RCC 7860 (cell line): ENCODE measurements around the gene IPO11.
A peak's percentile ranks its signal among the peaks of the same experiment; 100 is the strongest.
"Not testable (repeated sequence)": the region's sequence is repeated elsewhere in the genome, so short reads cannot be mapped to it uniquely, and the experiment has no call there.

Experiments
- DNase-seq: peaks from one replicate; pipeline ENCODE4 v3.0.0-alpha.2; 2015; ENCODE audit warnings: low spot score
- FAIRE-seq: peaks from 2 replicates; lab custom pipeline; 2012; peaks lifted over from hg19 to GRCh38; lab: Jason Lieb, UNC

The IPO11 gene

DNA sequence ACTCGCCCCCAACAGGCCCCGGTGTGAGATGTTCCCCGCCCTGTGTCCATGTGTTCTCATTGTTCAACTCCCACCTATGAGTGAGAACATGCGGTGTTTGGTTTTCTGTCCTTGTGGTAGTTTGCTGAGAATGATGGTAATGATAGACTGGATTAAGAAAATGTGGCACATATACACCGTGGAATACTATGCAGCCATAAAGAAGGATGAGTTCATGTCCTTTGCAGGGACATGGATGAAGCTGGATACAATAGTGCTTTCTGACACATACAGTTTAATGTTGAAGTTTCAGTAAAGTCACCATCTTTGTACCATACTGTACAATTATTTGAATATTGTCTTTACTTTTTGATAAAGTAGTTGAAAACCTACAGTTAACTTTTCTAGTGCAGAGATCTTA, 96.2 kb downstream of the IPO11 start:
- FAIRE-seq, DNase-seq: not testable (repeated sequence)

GRCh38 chr5:62509806-62510205, 97.2 kb downstream of the IPO11 start:
- no peak for FAIRE-seq
- DNase-seq: no peak

- not testable (repeated sequence) for DNase-seq, FAIRE-seq
Observed at GRCh38 chr5:62513085-62513484, 100.5 kb downstream of the IPO11 start.

DNA sequence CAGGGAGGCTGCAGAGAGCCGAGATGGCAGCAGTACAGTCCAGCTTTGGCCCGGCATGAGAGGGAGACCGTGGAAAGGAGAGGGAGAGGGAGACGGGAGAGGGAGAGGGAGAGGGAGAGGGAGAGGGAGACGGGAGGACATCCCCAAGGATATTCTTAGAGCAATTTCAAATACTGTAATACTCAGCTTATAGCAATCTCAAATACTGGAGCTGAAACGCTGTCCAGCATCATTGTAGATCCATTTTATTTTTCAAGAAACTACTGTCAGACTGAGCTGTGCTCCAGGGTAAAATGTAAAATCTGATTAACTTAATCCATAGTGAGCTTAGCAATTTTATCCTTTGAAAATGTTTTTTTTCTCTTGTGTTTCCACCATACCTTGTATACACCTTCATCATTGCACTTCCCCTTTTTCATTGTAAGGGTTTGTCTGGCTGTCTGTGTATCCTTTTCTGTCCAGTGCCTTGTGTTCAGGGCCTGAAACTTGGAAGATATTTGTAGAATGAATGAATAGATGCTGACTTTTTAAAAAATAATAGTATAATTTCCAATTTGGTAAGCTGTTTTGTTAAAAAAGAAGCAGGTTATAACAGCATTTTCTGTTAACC, 102.1 kb downstream of the IPO11 start:
- FAIRE-seq: no peak
- no peak for DNase-seq

GRCh38 chr5:62520812-62521211, 108.2 kb downstream of the IPO11 start:
- not testable (repeated sequence) for FAIRE-seq

GRCh38 chr5:62521319-62521718, 108.8 kb downstream of the IPO11 start:
- no peak for DNase-seq

More at GRCh38 chr5:62520812-62521211, 108.2 kb downstream of the IPO11 start:
- DNase-seq: not testable (repeated sequence)

DNA sequence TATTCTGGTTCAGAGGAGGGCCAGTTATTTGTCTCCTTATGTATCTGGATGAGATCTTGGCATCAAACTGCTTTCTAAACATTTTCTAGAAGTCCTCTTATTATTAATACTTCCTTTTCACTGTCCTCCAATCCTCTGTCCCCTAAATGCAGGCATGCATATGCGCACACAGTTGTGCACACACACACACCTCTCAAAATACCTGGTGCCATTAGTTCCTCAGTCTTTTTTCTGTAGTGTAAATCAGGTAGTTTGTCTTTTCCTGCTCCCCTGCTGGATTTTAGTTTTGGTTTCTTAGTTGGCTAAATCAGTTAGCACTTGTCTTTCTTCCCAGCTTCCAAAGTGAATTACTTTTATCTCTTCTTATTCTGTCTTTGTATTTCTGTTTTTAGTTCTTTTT, 110.2 kb downstream of the IPO11 start:
- DNase-seq: no peak
- FAIRE-seq: no peak

More at GRCh38 chr5:62521319-62521718, 108.8 kb downstream of the IPO11 start:
- no peak for FAIRE-seq

DNA sequence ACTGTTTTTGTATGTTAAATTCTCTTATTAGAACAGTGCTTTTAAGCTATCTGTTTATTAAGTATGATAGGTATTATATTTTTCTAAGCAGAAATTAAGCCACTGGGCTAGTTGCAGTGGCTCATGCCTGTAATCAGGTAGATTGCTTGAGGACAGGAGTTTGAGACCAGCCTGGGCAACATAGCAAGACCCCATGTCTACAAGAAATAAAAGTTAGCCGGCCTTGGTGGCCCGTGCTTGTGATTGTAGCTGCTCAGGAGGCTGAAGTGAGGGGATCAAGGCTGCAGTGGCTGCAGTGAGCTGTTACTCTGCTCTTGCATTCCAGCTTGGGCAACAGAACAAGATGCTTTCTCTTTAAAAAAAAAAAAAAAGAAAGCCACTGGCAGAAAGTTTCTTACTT, 121.0 kb downstream of the IPO11 start:
- no peak for FAIRE-seq
- DNase-seq: no peak

DNA sequence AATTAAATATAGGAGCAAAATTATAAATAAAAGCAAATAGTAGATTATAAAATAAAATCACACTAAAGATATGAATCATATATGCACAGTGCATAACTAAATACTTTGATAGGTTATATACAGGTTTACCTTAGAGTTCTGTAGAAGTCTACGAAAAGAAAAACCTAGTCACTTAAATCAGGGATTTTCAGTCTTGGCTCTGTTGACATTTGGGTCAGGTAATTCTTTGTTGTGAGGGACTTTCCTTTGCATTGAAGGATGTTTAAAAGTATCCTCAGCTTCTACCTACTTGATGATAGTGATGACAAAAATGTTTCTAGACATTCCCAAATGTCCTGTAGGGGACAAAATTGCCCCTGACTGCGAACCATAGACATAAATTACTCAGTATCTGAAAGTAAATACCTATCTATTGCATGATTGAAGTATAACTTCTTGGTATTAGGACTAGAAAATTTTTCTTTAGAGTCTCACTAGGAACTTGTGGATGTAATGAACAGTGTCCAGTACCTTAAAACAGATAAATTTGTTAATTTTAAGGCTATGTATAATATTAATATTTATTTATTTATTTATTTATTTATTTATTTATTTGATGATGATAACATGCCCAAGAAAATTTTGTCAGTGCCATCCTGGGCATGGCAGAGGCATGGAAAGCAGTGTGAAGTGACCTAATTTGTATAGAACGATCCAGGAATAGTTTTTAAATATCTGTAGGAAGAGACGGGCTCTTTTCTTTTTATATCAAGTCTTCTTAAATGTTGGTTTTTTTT, 122.1 kb downstream of the IPO11 start:
- no peak for FAIRE-seq
- DNase-seq: no peak

DNA sequence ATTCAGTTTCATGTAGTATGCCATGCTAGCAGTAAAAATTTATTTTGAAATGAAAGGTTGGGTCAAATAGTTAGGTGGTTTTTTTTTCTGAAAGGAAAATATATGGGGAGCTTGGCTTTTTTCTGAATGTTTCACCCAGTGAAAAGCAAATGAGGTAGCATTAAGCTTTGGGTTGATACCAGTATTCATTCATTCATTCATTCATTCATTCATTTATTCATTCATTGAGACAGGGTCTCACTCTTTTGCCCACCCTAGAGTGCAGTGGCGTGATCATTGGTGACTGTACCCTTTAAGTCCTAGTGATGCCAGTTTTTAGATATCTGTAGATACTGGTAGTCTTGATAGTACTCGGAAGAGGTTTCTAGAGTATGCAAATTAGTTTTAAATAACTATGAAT, 123.7 kb downstream of the IPO11 start:
- DNase-seq: no peak
- FAIRE-seq: no peak

DNA sequence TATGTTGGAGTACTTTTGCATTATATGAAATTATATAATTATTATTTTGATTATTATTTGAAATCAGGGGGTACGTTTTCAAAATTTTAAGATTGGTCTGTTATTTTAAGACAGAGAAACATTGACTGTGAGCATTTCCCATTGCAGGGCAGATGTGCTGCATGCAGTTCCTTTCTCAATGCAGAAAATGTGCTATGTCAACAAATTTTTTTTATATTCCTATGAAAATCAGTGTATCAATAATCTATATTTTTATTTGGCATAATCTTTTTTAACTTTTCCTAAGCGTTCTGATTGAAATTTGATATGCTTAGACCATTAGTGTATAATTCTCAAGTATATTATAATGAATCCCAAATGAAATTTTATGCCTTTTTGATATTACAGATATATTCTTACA, 124.2 kb downstream of the IPO11 start:
- no peak for FAIRE-seq

DNA sequence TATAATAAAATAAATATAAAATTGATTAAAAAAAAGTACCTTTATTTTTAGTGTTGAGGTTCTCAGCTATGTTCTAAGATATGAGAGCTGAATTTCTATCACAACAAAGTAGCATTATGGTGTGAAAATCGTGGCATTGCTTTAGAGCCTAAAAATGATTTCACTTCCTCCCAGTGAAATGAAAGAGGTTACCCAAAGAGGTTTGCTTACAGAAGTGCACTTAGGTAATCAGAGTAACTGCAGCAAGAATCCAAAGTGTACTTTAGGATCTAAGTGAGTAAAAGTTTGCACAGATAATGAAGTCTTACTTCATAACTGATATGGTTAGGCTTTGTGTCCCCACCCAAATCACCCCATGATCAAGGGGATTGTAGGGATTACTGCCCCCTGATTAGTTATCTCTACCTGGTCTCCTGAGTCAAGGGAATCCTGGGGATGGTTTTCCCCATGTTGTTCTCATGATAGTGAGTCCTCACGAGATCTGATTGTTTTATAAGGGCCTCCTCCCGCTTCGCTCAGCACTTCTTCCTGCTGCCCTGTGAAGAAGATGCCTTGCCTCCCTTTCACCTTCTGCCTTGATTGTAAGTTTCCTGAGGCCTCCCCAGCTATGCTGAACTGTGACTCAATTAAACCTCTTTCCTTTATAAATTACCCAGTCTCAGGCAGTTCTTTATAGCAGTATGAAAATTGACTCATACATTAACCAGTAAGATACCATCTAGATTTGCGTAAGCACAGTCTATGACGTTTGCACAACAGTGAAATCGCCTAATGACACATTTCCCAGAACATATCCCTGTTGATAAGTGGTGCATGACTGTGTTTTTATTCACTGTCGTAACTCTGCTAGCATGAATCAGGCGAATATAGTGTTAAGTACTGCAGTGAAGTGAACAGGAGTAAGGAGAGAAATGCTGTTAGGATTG, 125.7 kb downstream of the IPO11 start:
- peak; percentile 24 for DNase-seq
- no peak for FAIRE-seq

More for the DNA sequence above, 124.2 kb downstream of the IPO11 start:
- DNase-seq: no peak

GRCh38 chr5:62542720-62543119, 130.2 kb downstream of the IPO11 start:
- no peak for FAIRE-seq
- no peak for DNase-seq

DNA sequence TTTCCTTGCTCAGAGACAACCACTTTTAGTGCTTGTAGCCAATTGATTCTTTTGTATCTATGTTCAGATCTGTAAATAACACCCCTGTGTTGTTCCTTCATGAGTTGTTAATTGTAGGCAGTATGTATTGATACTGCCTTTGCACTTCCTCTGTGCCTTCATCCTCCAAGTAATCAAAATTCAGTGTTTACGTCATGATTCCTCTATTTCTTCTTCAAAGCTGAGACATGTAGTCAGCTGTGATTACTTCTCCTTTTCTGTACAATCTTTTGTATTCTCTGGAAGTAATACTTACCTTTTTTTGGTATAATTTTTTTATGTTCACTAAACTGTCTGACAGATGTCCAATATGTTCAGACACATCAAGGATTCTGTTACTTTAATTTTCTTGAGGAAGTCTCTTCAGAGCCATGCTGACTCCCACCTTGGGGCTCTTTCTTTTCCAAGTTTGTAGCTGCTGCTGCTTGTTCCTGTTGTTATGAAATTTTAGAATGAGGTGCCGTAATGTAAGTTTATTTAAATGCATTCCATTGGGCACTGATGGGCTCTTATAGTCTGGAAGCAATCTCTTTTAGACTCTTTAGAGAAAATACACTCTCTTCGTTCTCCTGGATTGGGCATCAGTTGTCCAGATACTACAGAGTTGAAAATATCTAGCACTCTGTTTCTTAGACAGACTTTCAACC, 135.5 kb downstream of the IPO11 start:
- DNase-seq (no peak), FAIRE-seq (no peak)

- no peak for FAIRE-seq
- no peak for DNase-seq
Observed at GRCh38 chr5:62550103-62550502, 137.5 kb downstream of the IPO11 start.

GRCh38 chr5:62555930-62556329, 143.4 kb downstream of the IPO11 start:
- no peak for FAIRE-seq
- DNase-seq: no peak

GRCh38 chr5:62558941-62559340, 146.4 kb downstream of the IPO11 start:
- DNase-seq (no peak), FAIRE-seq (no peak)

GRCh38 chr5:62560786-62561185, 148.2 kb downstream of the IPO11 start:
- no peak for DNase-seq
- no peak for FAIRE-seq

GRCh38 chr5:62561896-62562295, 149.3 kb downstream of the IPO11 start:
- DNase-seq (no peak), FAIRE-seq (no peak)

DNA sequence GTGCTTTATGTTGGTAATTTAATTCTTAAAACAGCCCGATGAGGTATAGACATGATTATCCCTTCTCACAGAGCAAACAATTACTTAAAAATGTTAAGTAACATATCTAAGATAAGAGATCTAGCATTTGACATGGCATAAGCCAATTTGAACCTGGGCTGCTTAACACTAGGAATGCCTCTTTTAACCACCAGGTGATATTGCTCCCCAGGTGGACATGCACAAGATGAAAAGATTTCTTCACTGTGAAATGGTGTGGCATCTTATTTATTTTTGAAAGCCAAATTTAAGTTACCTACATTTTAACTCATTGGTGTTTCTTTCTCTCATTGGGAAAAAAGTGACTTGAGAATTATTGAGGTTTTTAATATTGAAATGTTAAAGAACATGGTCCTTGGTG, 150.3 kb downstream of the IPO11 start:
- DNase-seq: no peak
- no peak for FAIRE-seq

- FAIRE-seq: no peak
- DNase-seq: no peak
Observed at GRCh38 chr5:62564101-62564500, 151.5 kb downstream of the IPO11 start.
